ENCODE results near the gene DPP9. TPM values are rescaled to one million over a fixed set of nuclear protein-coding genes. Genes with fewer than 3 reads are reported as not detected.

The DPP9 gene
- total RNA-seq, 1 experiment from 2014 or later: 46.4 TPM

GRCh38 chr19:4714016-4714415 lies 9.6 kb downstream of the DPP9 start:
- Histone ChIP-seq H3K23me2 (ENCODE audit: insufficient read length, low read depth, low read length, poor library complexity, severe bottlenecking) (no peaks in the 10 kb centered on the region), H2BK120ac (ENCODE audit: low read depth, low read length, poor library complexity, severe bottlenecking) (no peak overlapping the region), H3K79me2 (ENCODE audit: insufficient read depth, low read length) (no peaks in the 10 kb centered on the region), H3T11ph (ENCODE audit: low read length) (no peak overlapping the region), H3K79me1 (ENCODE audit: insufficient read depth, low read depth, low read length, poor library complexity, severe bottlenecking) (no peaks in the 10 kb centered on the region), H3K4me2 (ENCODE audit: insufficient read depth, insufficient read length, low read length) (no peak overlapping the region), H2BK15ac (ENCODE audit: low read depth, low read length) (no peak overlapping the region), H3K9me3 (ENCODE audit: control insufficient read depth, low read depth, low read length) (no peaks in the 10 kb centered on the region), H2AFZ (ENCODE audit: low read length) (no peak overlapping the region), H3K18ac (ENCODE audit: insufficient read length, low read depth, low read length) (no peak overlapping the region), H3K27me3 (ENCODE audit: insufficient read depth, low read length) (no peaks in the 10 kb centered on the region), H3K56ac (ENCODE audit: insufficient read length, low read depth, low read length) (no peak overlapping the region), H2BK20ac (ENCODE audit: low read depth, low read length, poor library complexity, severe bottlenecking) (no peak overlapping the region), H2AK5ac (ENCODE audit: insufficient read length, low read length) (no peak overlapping the region), H3K27ac (ENCODE audit: insufficient read length, low read depth, low read length) (no peak overlapping the region), H3K4me1 (ENCODE audit: insufficient read depth, low read length) (no peaks in the 10 kb centered on the region), H4K91ac (ENCODE audit: insufficient read length, low read depth, low read length) (no peak overlapping the region), H3K9ac (ENCODE audit: extremely low read depth, insufficient read length, low read length) (no peak overlapping the region), H4K8ac (replicated peaks; ENCODE audit: insufficient read length, low read depth, low read length) (no peak overlapping the region), H3K4ac (ENCODE audit: low read depth, low read length) (no peak overlapping the region), H2BK12ac (ENCODE audit: insufficient read length, low read depth, low read length) (no peak overlapping the region), H3K23ac (ENCODE audit: insufficient read length, low read depth, low read length) (no peak overlapping the region), H3K14ac (ENCODE audit: insufficient read depth, low read length) (no peak overlapping the region), H4K5ac (ENCODE audit: insufficient read length, low read depth, low read length) (no peak overlapping the region), H2BK5ac (ENCODE audit: insufficient read length, low read length) (no peak overlapping the region), H4K20me1 (ENCODE audit: control insufficient read depth, insufficient read depth, insufficient read length) (no peaks in the 10 kb centered on the region)
- Mint-ChIP-seq H3K4me3 (no peak overlapping the region), H3K36me3 (ENCODE audit: insufficient read depth in 1 of 3, low read depth in 3 of 3) (peaks cover 27 to 82% (median 81%) of the 10 kb centered on the region in 3 experiments; a peak in 6 of 7 replicates), H3K27ac (no peak overlapping the region), H3K4me1 (no peaks in the 10 kb centered on the region), H3K9me3 (no peaks in the 10 kb centered on the region), H3K27me3 (ENCODE audit: low read depth) (no peaks in the 10 kb centered on the region)
- DNase-seq: no peak
- TF ChIP-seq CTCF (conservative IDR thresholded peaks at IDR 0.05): no peak
- WGBS (ENCODE audit: extremely low coverage, insufficient read length, low lambda C conversion rate): no CpG with 5 or more reads among the region's 27 CpGs
